GM19193 (cell line): ENCODE measurements around the gene DHRSX.

Source experiments
- POLR2A ChIP-seq: IDR thresholded peaks from 4 replicates; pipeline ENCODE4 v1.6.1; 2011; ENCODE audit not compliant: insufficient read depth, insufficient read length; ENCODE audit errors: extremely low read depth

Gene DHRSX

GRCh38 chrX:2450681-2451080, 50.1 kb downstream of the DHRSX start:
- no peak for TF ChIP-seq POLR2A

GRCh38 chrX:2449135-2449886, 51.5 kb downstream of the DHRSX start:
- TF ChIP-seq POLR2A, result no peak

GRCh38 chrX:2447484-2447883, 53.3 kb downstream of the DHRSX start:
- no peak for TF ChIP-seq POLR2A

DNA sequence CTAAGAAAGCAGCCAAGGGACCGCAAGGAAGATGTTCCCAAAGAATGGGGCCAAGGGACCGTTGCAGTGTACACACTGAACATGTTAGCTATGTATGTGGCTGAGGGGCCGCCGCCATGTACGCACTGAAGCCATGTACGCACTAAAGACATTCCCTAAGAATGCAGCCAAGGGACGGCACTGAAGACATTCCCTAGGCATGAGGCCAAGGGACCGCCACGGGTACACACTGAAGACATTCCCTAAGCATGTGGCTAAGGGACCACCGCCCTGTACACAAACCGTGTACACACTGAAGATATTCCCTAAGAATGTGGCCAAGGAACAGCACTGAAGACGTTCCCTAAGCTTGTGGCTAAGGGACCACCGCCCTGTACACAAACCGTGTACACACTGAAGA, 54.0 kb downstream of the DHRSX start:
- no peak for TF ChIP-seq POLR2A

GRCh38 chrX:2445662-2446623, 54.8 kb downstream of the DHRSX start:
- no peak for TF ChIP-seq POLR2A

- TF ChIP-seq POLR2A, result no peak
Measured at GRCh38 chrX:2442694-2443093, 58.1 kb downstream of the DHRSX start.

GRCh38 chrX:2441466-2441865, 59.3 kb downstream of the DHRSX start:
- TF ChIP-seq POLR2A, result no peak

GRCh38 chrX:2439613-2440012, 61.2 kb downstream of the DHRSX start:
- no peak for TF ChIP-seq POLR2A

DNA sequence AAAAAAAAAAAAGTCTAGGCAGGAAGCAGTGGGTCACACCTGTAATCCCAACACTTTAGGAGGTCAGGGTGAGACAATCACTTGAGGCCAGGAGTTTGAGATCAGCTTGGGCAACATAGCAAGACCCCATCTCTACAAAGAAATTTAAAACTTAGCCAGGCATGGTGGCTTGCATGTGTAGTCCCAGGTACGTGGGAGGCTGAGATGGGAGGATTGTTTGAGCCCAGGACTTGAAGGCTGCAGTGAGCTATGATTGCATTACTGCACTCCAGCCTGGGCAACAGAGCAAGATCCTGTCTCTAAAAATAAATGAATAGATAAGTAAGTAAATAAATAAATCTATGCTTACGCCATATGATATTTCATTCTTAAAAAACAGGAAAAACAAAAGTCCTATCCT, 65.3 kb downstream of the DHRSX start:
- no peak for TF ChIP-seq POLR2A

GRCh38 chrX:2434270-2435163, 66.3 kb downstream of the DHRSX start:
- no peak for TF ChIP-seq POLR2A

- no peak for TF ChIP-seq POLR2A
Measured at GRCh38 chrX:2432298-2432863, 68.4 kb downstream of the DHRSX start.

- no peak for TF ChIP-seq POLR2A
Measured at GRCh38 chrX:2430265-2430825, 70.4 kb downstream of the DHRSX start.

GRCh38 chrX:2427737-2428136, 73.0 kb downstream of the DHRSX start:
- TF ChIP-seq POLR2A, result no peak

- no peak for TF ChIP-seq POLR2A
Measured at GRCh38 chrX:2427147-2427546, 73.6 kb downstream of the DHRSX start.

- no peak for TF ChIP-seq POLR2A
Measured at GRCh38 chrX:2426289-2426882, 74.4 kb downstream of the DHRSX start.
